DOHH2 (cell line): ENCODE measurements around the gene CASR.

Source experiments
- H3F3A ChIP-seq: fragments of 200-600 bp; sonication (generic), shearing (Covaris generic); 2 replicates; pipeline ENCODE4 v1.6.0; 2016; ENCODE audit warnings: antibody characterized with exemption, mild to moderate bottlenecking; ENCODE audit not compliant: control insufficient read depth, insufficient read depth
- H3K27ac ChIP-seq: fragments of 200-600 bp; sonication (generic); 2 replicates; pipeline ENCODE4 v1.5.1; 2014; ENCODE audit warnings: low read depth, mild to moderate bottlenecking, low read length, moderate library complexity
- H3K27me3 ChIP-seq: fragments of 200-600 bp; sonication (generic); 2 replicates; pipeline ENCODE4 v1.6.1; 2014; ENCODE audit warnings: mild to moderate bottlenecking, low read length, mixed read lengths; ENCODE audit not compliant: control insufficient read depth
- H3K36me3 ChIP-seq: fragments of 200-600 bp; sonication (generic); 2 replicates; pipeline ENCODE4 v1.6.1; 2014; ENCODE audit warnings: mild to moderate bottlenecking, low read length, moderate library complexity, mixed read lengths; ENCODE audit not compliant: control insufficient read depth
- H3K4me1 ChIP-seq: fragments of 200-600 bp; sonication (generic); 2 replicates; pipeline ENCODE4 v1.6.1; 2014; ENCODE audit warnings: mild to moderate bottlenecking, low read length, mixed read lengths; ENCODE audit not compliant: control insufficient read depth
- H3K4me2 ChIP-seq: fragments of 200-600 bp; sonication (generic); 2 replicates; pipeline ENCODE4 v1.6.0; 2014; ENCODE audit warnings: mild to moderate bottlenecking, low read length, moderate library complexity
- H3K4me3 ChIP-seq: fragments of 200-600 bp; sonication (generic); 2 replicates; pipeline ENCODE4 v1.5.1; 2014; ENCODE audit warnings: mild to moderate bottlenecking, low read length, mixed read lengths
- H3K79me2 ChIP-seq: fragments of 200-600 bp; sonication (generic); 2 replicates; pipeline ENCODE4 v1.6.1; 2014; ENCODE audit warnings: mild to moderate bottlenecking, low read length, mixed read lengths; ENCODE audit not compliant: control insufficient read depth
- H3K9me2 ChIP-seq: fragments of 200-600 bp; sonication (generic); replicated peaks from 2 replicates; pipeline ENCODE4 v1.6.1; 2014; ENCODE audit warnings: mild to moderate bottlenecking, low read length, mixed read lengths; ENCODE audit not compliant: control insufficient read depth
- H3K9me3 ChIP-seq: fragments of 200-600 bp; sonication (generic); 2 replicates; pipeline ENCODE4 v1.6.1; 2014; ENCODE audit warnings: antibody characterized with exemption, low read length, mixed read lengths; ENCODE audit not compliant: control insufficient read depth, insufficient read depth
- H4K20me1 ChIP-seq: fragments of 200-600 bp; sonication (generic); 2 replicates; pipeline ENCODE4 v1.6.0; 2014; ENCODE audit warnings: low read depth, mild to moderate bottlenecking, antibody characterized with exemption, low read length, moderate library complexity; ENCODE audit not compliant: control insufficient read depth, insufficient read depth
- EZH2phosphoT487 ChIP-seq: fragments of 200-600 bp; sonication (generic); IDR thresholded peaks from 2 replicates; pipeline ENCODE4 v1.6.1; 2017; ENCODE audit warnings: borderline replicate concordance, mild to moderate bottlenecking, antibody characterized with exemption, low read length, moderate library complexity, mixed read lengths
- TF ChIP-seq, protein P1 (sequence below): fragments of 200-600 bp; sonication (generic); IDR thresholded peaks from one replicate; pipeline ENCODE4 v1.5.1; 2014; ENCODE audit warnings: antibody characterized with exemption, mild to moderate bottlenecking, low read depth, low read length; ENCODE audit not compliant: poor library complexity, severe bottlenecking

The CASR gene

DNA sequence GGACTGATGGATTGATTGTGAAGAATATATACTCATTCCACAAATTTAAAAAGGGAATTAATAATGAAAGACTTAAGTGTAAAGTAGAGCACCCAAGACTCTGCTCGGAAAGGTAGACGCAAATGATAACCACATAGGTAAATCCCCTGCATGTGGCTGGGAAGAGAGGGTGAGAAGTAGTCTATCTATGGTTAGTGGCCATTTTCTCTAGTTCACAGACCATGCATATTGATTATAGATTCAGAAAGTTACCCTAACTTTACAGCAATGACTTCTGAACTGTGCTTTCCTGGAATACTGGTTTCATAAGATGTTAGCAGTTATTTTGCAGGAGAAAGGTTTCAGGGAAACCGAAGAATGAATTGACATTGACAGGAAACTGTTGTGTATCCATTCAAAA is 51.7 kb downstream of the CASR start:
- Histone ChIP-seq H3K4me2 (no peak overlapping the region), H3K27me3 (peaks cover 43% of the 10 kb centered on the region), H3K79me2 (no peaks in the 10 kb centered on the region), H3K9me2 (no peaks in the 10 kb centered on the region), H4K20me1 (no peaks in the 10 kb centered on the region), H3F3A (no peaks in the 10 kb centered on the region), H3K36me3 (no peaks in the 10 kb centered on the region), H3K9me3 (no peaks in the 10 kb centered on the region), H3K4me1 (no peaks in the 10 kb centered on the region), H3K27ac (no peak overlapping the region), H3K4me3 (no peak overlapping the region)
- TF ChIP-seq, protein P1, sequence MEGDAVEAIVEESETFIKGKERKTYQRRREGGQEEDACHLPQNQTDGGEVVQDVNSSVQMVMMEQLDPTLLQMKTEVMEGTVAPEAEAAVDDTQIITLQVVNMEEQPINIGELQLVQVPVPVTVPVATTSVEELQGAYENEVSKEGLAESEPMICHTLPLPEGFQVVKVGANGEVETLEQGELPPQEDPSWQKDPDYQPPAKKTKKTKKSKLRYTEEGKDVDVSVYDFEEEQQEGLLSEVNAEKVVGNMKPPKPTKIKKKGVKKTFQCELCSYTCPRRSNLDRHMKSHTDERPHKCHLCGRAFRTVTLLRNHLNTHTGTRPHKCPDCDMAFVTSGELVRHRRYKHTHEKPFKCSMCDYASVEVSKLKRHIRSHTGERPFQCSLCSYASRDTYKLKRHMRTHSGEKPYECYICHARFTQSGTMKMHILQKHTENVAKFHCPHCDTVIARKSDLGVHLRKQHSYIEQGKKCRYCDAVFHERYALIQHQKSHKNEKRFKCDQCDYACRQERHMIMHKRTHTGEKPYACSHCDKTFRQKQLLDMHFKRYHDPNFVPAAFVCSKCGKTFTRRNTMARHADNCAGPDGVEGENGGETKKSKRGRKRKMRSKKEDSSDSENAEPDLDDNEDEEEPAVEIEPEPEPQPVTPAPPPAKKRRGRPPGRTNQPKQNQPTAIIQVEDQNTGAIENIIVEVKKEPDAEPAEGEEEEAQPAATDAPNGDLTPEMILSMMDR, result no peak
- TF ChIP-seq EZH2phosphoT487, result no peak

DNA sequence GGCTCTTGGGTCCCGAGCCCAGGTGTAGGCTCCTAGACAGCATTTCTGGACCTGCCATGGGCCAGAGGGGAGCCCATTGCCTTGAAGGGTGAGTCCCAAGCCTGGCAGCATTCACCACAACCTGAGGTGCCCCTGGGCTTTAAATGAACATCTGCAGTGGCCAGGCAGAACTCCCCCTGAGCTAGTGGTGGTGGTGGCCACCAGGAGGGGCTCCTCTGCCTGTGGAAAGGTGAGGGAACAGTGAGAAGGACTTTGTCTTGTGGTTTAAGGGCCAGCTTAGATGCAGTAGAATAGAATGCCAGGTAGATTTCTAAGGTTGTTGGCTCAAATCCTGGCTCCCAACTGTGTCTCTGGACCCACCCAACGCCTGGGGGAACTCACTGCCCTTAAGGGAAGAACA is 55.6 kb downstream of the CASR start:
- no peak overlapping the region for H3K27ac ChIP-seq
- H4K20me1 ChIP-seq, result no peaks in the 10 kb centered on the region
- H3K9me2 ChIP-seq, result no peaks in the 10 kb centered on the region
- TF ChIP-seq EZH2phosphoT487, result no peak
- TF ChIP-seq, protein P1, result no peak
- H3K9me3 ChIP-seq, result no peaks in the 10 kb centered on the region
- H3K4me1 ChIP-seq, result no peaks in the 10 kb centered on the region
- no peaks in the 10 kb centered on the region for H3F3A ChIP-seq
- H3K27me3 ChIP-seq, result peaks cover 41% of the 10 kb centered on the region
- H3K4me2 ChIP-seq, result no peak overlapping the region
- no peaks in the 10 kb centered on the region for H3K79me2 ChIP-seq
- H3K36me3 ChIP-seq, result no peaks in the 10 kb centered on the region
- no peak overlapping the region for H3K4me3 ChIP-seq

DNA sequence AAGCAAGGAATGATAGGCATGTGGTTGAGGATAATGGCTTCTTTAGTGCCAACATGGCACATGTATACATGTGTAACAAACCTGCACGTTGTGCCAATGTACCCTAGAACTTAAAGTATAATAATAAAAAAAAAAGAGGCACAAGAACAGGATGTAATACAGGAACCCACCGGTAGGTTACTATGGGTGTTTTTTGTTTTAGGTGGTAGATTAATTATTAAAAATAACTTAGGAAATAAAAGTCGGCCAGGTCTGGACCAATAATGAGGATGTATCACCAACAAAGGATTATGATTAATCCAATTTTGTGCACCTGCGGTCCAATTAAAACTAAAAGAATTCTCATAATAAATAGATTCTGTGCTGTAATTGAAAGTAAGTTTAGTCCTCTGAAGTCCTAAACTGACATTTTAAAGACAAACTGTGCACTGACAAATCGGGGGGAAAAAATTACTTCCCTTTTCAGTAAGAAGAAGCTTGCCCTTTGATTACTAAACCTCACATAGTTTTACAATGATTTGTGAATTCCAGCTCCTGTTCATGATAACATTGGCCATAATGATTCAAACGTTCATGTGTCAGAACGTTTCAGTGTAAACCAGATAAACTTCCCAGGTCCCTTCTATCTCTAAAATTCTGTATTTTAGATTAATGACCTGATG is 62.2 kb downstream of the CASR start:
- no peak overlapping the region for H3K4me3 ChIP-seq
- no peak overlapping the region for H3K27ac ChIP-seq
- H3K4me2 ChIP-seq, result no peak overlapping the region
- H4K20me1 ChIP-seq, result no peaks in the 10 kb centered on the region
- H3K9me3 ChIP-seq, result no peaks in the 10 kb centered on the region
- H3K4me1 ChIP-seq, result peaks cover 9% of the 10 kb centered on the region
- TF ChIP-seq, protein P1, result no peak
- no peaks in the 10 kb centered on the region for H3K9me2 ChIP-seq
- H3F3A ChIP-seq, result no peaks in the 10 kb centered on the region
- no peaks in the 10 kb centered on the region for H3K79me2 ChIP-seq
- H3K36me3 ChIP-seq, result no peaks in the 10 kb centered on the region
- peaks cover 12% of the 10 kb centered on the region for H3K27me3 ChIP-seq

DNA sequence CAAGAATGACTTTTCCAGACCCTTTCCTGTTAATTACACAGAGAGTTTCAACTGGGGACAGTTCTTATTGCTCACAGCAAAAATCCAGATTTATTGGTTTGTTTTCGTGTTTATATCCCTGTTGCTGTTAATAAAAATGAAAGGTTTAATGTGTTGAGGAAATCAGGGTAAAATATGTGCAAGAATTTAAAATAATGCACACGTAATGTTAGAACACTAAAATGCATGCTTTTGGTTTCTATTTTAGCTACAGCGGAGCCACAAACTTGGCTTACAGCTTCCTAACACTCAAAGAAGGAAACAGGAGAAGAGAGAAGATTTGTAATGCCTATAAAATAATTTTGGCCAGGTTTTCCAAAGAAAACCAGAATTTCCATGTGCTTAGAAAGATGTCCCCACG is 62.7 kb downstream of the CASR start:
- H3K4me2 ChIP-seq, result no peak overlapping the region
- no peak overlapping the region for H3K4me3 ChIP-seq
- H3F3A ChIP-seq, result no peaks in the 10 kb centered on the region
- no peaks in the 10 kb centered on the region for H3K79me2 ChIP-seq
- TF ChIP-seq, protein P1, result no peak
- TF ChIP-seq EZH2phosphoT487, result no peak
- peaks cover 10% of the 10 kb centered on the region for H3K27me3 ChIP-seq
- no peaks in the 10 kb centered on the region for H4K20me1 ChIP-seq
- H3K36me3 ChIP-seq, result no peaks in the 10 kb centered on the region
- no peaks in the 10 kb centered on the region for H3K9me3 ChIP-seq
- H3K4me1 ChIP-seq, result peaks cover 9% of the 10 kb centered on the region
- no peak overlapping the region for H3K27ac ChIP-seq
- no peaks in the 10 kb centered on the region for H3K9me2 ChIP-seq
